Caco-2 (cell line): ENCODE data around the gene NFIA. TPM values are rescaled to one million over a fixed set of nuclear protein-coding genes. Genes with fewer than 3 reads are reported as not detected.
"Not testable (repeated sequence)": the region's sequence is repeated elsewhere in the genome, so short reads cannot be mapped to it uniquely, and the experiment has no call there.

Experiments used
- BruUV-seq: library from RNA; stranded (reverse); fragments of 400-500 nt; replicated peaks from 2 replicates; lab custom pipeline; 2021; lab: Mats Ljungman, UMichigan
- CTCF ChIA-PET: fragments of 300-600 bp; sonication (Branson Sonifier 250); formaldehyde crosslinking; loops from one replicate; lab custom pipeline; 2022; ENCODE audit warnings: antibody characterized with exemption; lab: Charles Lee
- POLR2A ChIA-PET: fragments of 300-600 bp; sonication (Branson Sonifier 250); formaldehyde crosslinking; loops from one replicate; lab custom pipeline; 2022; ENCODE audit warnings: antibody characterized with exemption; lab: Charles Lee
- DNase-seq, 2 experiments: peaks; one replicate each; pipeline versions ENCODE4 v3.0.0 to v3.0.0-alpha.2; 2020 to 2022
- H3K27me3 ChIP-seq: replicated peaks from 2 replicates; pipeline ENCODE4 v1.6.0; 2011; ENCODE audit warnings: low read length; ENCODE audit not compliant: control insufficient read depth, insufficient read depth
- H3K36me3 ChIP-seq: 2 replicates; pipeline ENCODE4 v1.5.1; 2011; ENCODE audit warnings: low read length; ENCODE audit not compliant: control insufficient read depth, insufficient read depth
- H3K4me1 ChIP-seq: fragments of 250-450 bp; sonication (Bioruptor Pico); 2 replicates; pipeline ENCODE4 v1.5.1; 2020; ENCODE audit warnings: mild to moderate bottlenecking
- H3K4me3 ChIP-seq: 2 replicates; pipeline ENCODE4 v1.5.1; 2011; ENCODE audit warnings: low read depth, mild to moderate bottlenecking, control low read depth, low read length
- H3K9me3 ChIP-seq: fragments of 250-450 bp; sonication (Bioruptor Pico); 2 replicates; pipeline ENCODE4 v1.5.1; 2020; ENCODE audit warnings: mild to moderate bottlenecking, moderate library complexity
- H3K27ac Mint-ChIP-seq: one replicate; pipeline ENCODE4 v1.8.0; 2022; ENCODE audit warnings: mixed read lengths; ENCODE audit not compliant: unreplicated experiment
- H3K27me3 Mint-ChIP-seq: one replicate; pipeline ENCODE4 v1.8.0; 2022; ENCODE audit warnings: mixed read lengths; ENCODE audit not compliant: insufficient read depth, unreplicated experiment
- H3K36me3 Mint-ChIP-seq: one replicate; pipeline ENCODE4 v1.8.0; 2022; ENCODE audit warnings: mild to moderate bottlenecking, mixed read lengths; ENCODE audit not compliant: insufficient read depth, unreplicated experiment
- H3K4me1 Mint-ChIP-seq: one replicate; pipeline ENCODE4 v1.8.0; 2022; ENCODE audit warnings: low read depth, mixed read lengths; ENCODE audit not compliant: unreplicated experiment
- H3K4me3 Mint-ChIP-seq: one replicate; pipeline ENCODE4 v1.8.0; 2022; ENCODE audit warnings: mild to moderate bottlenecking, moderate library complexity, mixed read lengths; ENCODE audit not compliant: unreplicated experiment
- H3K9me3 Mint-ChIP-seq: one replicate; pipeline ENCODE4 v1.8.0; 2022; ENCODE audit warnings: mixed read lengths; ENCODE audit not compliant: unreplicated experiment
- intact Hi-C: fragments of 100-400 bp; cut with micrococcal nuclease; formaldehyde crosslinking; loops from one replicate; pipeline ENCODE4 v1.10.0; 2022; ENCODE audit not compliant: unreplicated experiment
- total RNA-seq: library from RNA; stranded (reverse); gene quantifications from 2 replicates; pipeline ENCODE4 v1.2.3, GENCODE V29; 2022
- TF ChIP-seq, protein P1 (sequence below), 2 experiments: fragments of 200-600 bp in 1 of 2; IDR thresholded peaks; 1 replicate in 1 of 2; 2 replicates in 1 of 2; pipeline versions ENCODE4 v1.5.1 to v1.8.0; 2011 to 2022; ENCODE audit warnings: antibody characterized with exemption in 1 of 2, control low read depth in 1 of 2, inconsistent platforms in 1 of 2, low read depth in 1 of 2, low read length in 1 of 2, mild to moderate bottlenecking in 1 of 2, moderate library complexity in 1 of 2; ENCODE audit not compliant: insufficient read depth in 1 of 2, severe bottlenecking in 1 of 2, unreplicated experiment in 1 of 2

The NFIA gene
- total RNA-seq, 1 experiment from 2014 or later: 1.4 TPM

DNA sequence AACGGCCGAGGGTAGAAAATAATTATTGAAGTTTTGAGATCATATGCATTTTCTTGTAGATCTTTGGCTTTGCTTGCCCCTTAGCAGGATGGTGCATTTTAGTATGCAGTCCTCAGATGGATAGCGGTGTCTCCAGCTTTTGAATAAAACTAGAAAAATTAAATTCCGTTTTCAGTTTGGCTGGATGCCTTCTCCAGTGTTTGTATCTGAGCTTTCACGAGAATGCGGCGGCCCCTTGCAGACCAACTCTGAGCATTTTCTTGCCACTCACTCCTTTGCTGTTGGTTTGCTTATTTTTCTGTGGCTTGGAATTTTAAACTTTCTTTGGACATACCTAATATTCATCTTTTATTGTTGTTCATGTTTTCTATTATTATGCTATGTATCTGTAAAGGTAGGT is 192.6 kb downstream of the NFIA start:
- H3K9me3 ChIP-seq: no peaks in the 10 kb centered on the region

GRCh38 chr1:61276246-61276645 is 193.9 kb downstream of the NFIA start:
- DNase-seq: no peak
- CTCF ChIA-PET: no interaction called here
- no peaks in the 10 kb centered on the region for H3K27me3 Mint-ChIP-seq
- Histone ChIP-seq H3K4me3 (no peak overlapping the region), H3K4me1 (peaks cover 3% of the 10 kb centered on the region; the same call in 1 of the 2 replicates), H3K36me3 (no peaks in the 10 kb centered on the region), H3K27me3 (no peaks in the 10 kb centered on the region), H3K9me3 (no peaks in the 10 kb centered on the region)
- BruUV-seq: no TSS peak
- H3K9me3 Mint-ChIP-seq: no peaks in the 10 kb centered on the region
- H3K4me1 Mint-ChIP-seq: no peaks in the 10 kb centered on the region
- no peaks in the 10 kb centered on the region for H3K36me3 Mint-ChIP-seq
- POLR2A ChIA-PET: no interaction called here
- H3K27ac Mint-ChIP-seq: no peak overlapping the region
- no peak overlapping the region for H3K4me3 Mint-ChIP-seq
- intact Hi-C loops: no loop called here
- TF ChIP-seq, protein P1, sequence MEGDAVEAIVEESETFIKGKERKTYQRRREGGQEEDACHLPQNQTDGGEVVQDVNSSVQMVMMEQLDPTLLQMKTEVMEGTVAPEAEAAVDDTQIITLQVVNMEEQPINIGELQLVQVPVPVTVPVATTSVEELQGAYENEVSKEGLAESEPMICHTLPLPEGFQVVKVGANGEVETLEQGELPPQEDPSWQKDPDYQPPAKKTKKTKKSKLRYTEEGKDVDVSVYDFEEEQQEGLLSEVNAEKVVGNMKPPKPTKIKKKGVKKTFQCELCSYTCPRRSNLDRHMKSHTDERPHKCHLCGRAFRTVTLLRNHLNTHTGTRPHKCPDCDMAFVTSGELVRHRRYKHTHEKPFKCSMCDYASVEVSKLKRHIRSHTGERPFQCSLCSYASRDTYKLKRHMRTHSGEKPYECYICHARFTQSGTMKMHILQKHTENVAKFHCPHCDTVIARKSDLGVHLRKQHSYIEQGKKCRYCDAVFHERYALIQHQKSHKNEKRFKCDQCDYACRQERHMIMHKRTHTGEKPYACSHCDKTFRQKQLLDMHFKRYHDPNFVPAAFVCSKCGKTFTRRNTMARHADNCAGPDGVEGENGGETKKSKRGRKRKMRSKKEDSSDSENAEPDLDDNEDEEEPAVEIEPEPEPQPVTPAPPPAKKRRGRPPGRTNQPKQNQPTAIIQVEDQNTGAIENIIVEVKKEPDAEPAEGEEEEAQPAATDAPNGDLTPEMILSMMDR (IDR thresholded peaks at IDR 0.05; ENCODE audit: insufficient read depth in 1 of 2, low read depth in 1 of 2, low read length in 1 of 2, severe bottlenecking in 1 of 2, unreplicated experiment in 1 of 2): no peak

More for the DNA sequence above, 192.6 kb downstream of the NFIA start:
- no peak for DNase-seq
- ChIA-PET POLR2A (no interaction called here), CTCF (no interaction called here)
- Histone ChIP-seq H3K36me3 (no peaks in the 10 kb centered on the region), H3K4me3 (no peak overlapping the region), H3K4me1 (peaks cover 11% of the 10 kb centered on the region; the same call in 1 of the 2 replicates), H3K27me3 (no peaks in the 10 kb centered on the region)
- Mint-ChIP-seq H3K36me3 (no peaks in the 10 kb centered on the region), H3K27ac (no peak overlapping the region), H3K4me3 (no peak overlapping the region), H3K4me1 (no peaks in the 10 kb centered on the region), H3K9me3 (no peaks in the 10 kb centered on the region), H3K27me3 (no peaks in the 10 kb centered on the region)
- intact Hi-C loops: no loop called here
- no TSS peak for BruUV-seq
- TF ChIP-seq, protein P1 (IDR thresholded peaks at IDR 0.05; ENCODE audit: insufficient read depth in 1 of 2, low read depth in 1 of 2, low read length in 1 of 2, severe bottlenecking in 1 of 2, unreplicated experiment in 1 of 2): no peak

DNA sequence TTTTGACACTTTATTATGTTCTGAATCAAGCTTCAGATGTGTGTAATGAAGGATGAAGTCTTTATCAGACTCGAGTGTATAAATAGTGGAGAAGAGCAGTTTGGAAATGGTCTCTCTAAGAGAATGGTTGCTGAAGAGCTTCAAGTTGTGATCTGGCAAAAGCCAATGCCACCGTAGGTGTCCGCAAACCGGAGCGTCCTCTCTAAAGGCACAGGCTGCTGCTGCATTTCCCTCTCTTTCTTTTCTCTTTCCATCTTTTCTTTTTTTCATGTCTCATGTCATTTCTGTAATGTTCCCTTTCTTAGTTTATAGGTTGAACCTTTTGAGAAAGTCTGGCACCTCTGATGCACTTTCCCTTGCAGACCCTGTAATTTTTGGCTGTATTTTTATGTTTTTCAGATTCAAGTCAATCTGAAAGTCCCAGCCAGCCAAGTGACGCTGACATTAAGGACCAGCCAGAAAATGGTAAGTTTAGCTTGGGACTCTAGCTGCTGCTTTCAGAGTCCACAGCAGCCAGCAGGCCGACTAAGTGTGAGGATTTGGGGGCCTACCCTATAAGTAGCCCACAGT is 194.8 kb downstream of the NFIA start:
- POLR2A ChIA-PET: no interaction called here
- intact Hi-C loops: no loop called here

GRCh38 chr1:61278503-61278902 is 196.1 kb downstream of the NFIA start:
- H3K9me3 ChIP-seq, H3K4me1 Mint-ChIP-seq, DNase-seq, H3K27me3 Mint-ChIP-seq, H3K27me3 ChIP-seq, H3K4me1 ChIP-seq, H3K36me3 Mint-ChIP-seq, H3K36me3 ChIP-seq, H3K27ac Mint-ChIP-seq, CTCF ChIA-PET, POLR2A ChIA-PET, H3K9me3 Mint-ChIP-seq, H3K4me3 ChIP-seq, BruUV-seq, intact Hi-C loops, H3K4me3 Mint-ChIP-seq: not testable (repeated sequence)

More for the DNA sequence above, 194.8 kb downstream of the NFIA start:
- DNase-seq: no peak
- CTCF ChIA-PET: no interaction called here
- Histone ChIP-seq H3K9me3 (no peaks in the 10 kb centered on the region), H3K4me1 (no peaks in the 10 kb centered on the region), H3K4me3 (no peak overlapping the region), H3K36me3 (no peaks in the 10 kb centered on the region), H3K27me3 (no peaks in the 10 kb centered on the region)
- Mint-ChIP-seq H3K36me3 (no peaks in the 10 kb centered on the region), H3K9me3 (no peaks in the 10 kb centered on the region), H3K27me3 (no peaks in the 10 kb centered on the region), H3K27ac (no peak overlapping the region), H3K4me3 (no peak overlapping the region), H3K4me1 (no peaks in the 10 kb centered on the region)
- TF ChIP-seq, protein P1 (IDR thresholded peaks at IDR 0.05; ENCODE audit: insufficient read depth in 1 of 2, low read depth in 1 of 2, low read length in 1 of 2, severe bottlenecking in 1 of 2, unreplicated experiment in 1 of 2): no peak
- BruUV-seq: no TSS peak
